Breast epithelium (tissue), 3 donors: ENCODE results near the gene DIS3L.
"Not testable (repeated sequence)": the region's sequence is repeated elsewhere in the genome, so short reads cannot be mapped to it uniquely, and the experiment has no call there.

Experiments used
- CTCF ChIP-seq, 3 donors: fragments of 450-650 bp; IDR thresholded peaks; one replicate each; pipeline ENCODE4 v1.5.1; 2016 to 2017; ENCODE audit warnings: antibody characterized with exemption in 3 of 3, mild to moderate bottlenecking in 3 of 3, moderate library complexity in 3 of 3
- POLR2A ChIP-seq: fragments of 450-650 bp; IDR thresholded peaks from one replicate; pipeline ENCODE4 v1.6.1; 2016; ENCODE audit warnings: antibody characterized with exemption, mild to moderate bottlenecking, moderate library complexity

GRCh38 chr15:66361745-66362460 lies 68.5 kb downstream of the DIS3L start:
- not testable (repeated sequence) for TF ChIP-seq POLR2A; CTCF (IDR thresholded peaks at IDR 0.05)
